HUES6 (cell line): Measurements from ENCODE around the gene ZBTB17.
A peak's percentile ranks its signal among the peaks of the same experiment; 100 is the strongest.
"Not testable (repeated sequence)": the region's sequence is repeated elsewhere in the genome, so short reads cannot be mapped to it uniquely, and the experiment has no call there.

ENCODE experiments used
- H3K27ac ChIP-seq: 2 replicates; pipeline ENCODE4 v1.7.0; 2013; ENCODE audit warnings: low read depth, mild to moderate bottlenecking, low read length, inconsistent platforms
- H3K27me3 ChIP-seq: 2 replicates; pipeline ENCODE4 v1.6.1; 2013; ENCODE audit warnings: low read length; ENCODE audit not compliant: control insufficient read depth, insufficient read depth
- H3K36me3 ChIP-seq: 2 replicates; pipeline ENCODE4 v1.6.1; 2013; ENCODE audit warnings: low read length; ENCODE audit not compliant: control insufficient read depth, insufficient read depth
- H3K4me1 ChIP-seq: 2 replicates; pipeline ENCODE4 v1.6.1; 2013; ENCODE audit warnings: low read length; ENCODE audit not compliant: control insufficient read depth, insufficient read depth
- H3K4me3 ChIP-seq: 2 replicates; pipeline ENCODE4 v1.5.1; 2013; ENCODE audit warnings: low read depth, low read length
- H3K9ac ChIP-seq: one replicate; pipeline ENCODE4 v1.6.1; 2013; ENCODE audit warnings: mild to moderate bottlenecking, low read length
- H3K9me3 ChIP-seq: 2 replicates; pipeline ENCODE4 v1.6.1; 2013; ENCODE audit warnings: low read depth, low read length; ENCODE audit not compliant: control insufficient read depth, insufficient read depth

Gene ZBTB17

GRCh38 chr1:15981679-15982078 lies 5.8 kb upstream of the ZBTB17 start:
- Histone ChIP-seq H3K27me3 (no peaks in the 10 kb centered on the region), H3K4me3 (no peak overlapping the region), H3K36me3 (no peaks in the 10 kb centered on the region), H3K27ac (no peak overlapping the region), H3K9me3 (peaks cover 13% of the 10 kb centered on the region), H3K9ac (no peak overlapping the region), H3K4me1 (no peaks in the 10 kb centered on the region)

GRCh38 chr1:15977947-15978346 lies 2.0 kb upstream of the ZBTB17 start:
- H3K27me3 ChIP-seq, H3K4me3 ChIP-seq, H3K36me3 ChIP-seq, H3K4me1 ChIP-seq, H3K9ac ChIP-seq, H3K27ac ChIP-seq: not testable (repeated sequence)
- peaks cover 10% of the 10 kb centered on the region for H3K9me3 ChIP-seq

- H3K27ac ChIP-seq: no peak overlapping the region
- H3K4me1 ChIP-seq: 0 out of 2 replicates have a peak, but pooled peaks cover 5% of the 10 kb centered on the region
- peak overlapping the region; percentile 67 for H3K9ac ChIP-seq
Observed at GRCh38 chr1:15975358-15975804, 520 bp downstream of the ZBTB17 start.

GRCh38 chr1:15974855-15975254 lies 1.0 kb downstream of the ZBTB17 start:
- Histone ChIP-seq H3K9me3 (peaks cover under 1% of the 10 kb centered on the region; the same call in 1 of the 2 replicates), H3K4me3 (peak overlapping the region; percentile 94), H3K27me3 (no peaks in the 10 kb centered on the region), H3K36me3 (peaks cover 16% of the 10 kb centered on the region), H3K9ac (peak overlapping the region; percentile 67), H3K27ac (no peak overlapping the region), H3K4me1 (0 out of 2 replicates have a peak, but pooled peaks cover 5% of the 10 kb centered on the region)

More at GRCh38 chr1:15975358-15975804, 520 bp downstream of the ZBTB17 start:
- Histone ChIP-seq H3K27me3 (no peaks in the 10 kb centered on the region), H3K9me3 (no peaks in the 10 kb centered on the region; the same call in 1 of the 2 replicates), H3K36me3 (peaks cover 12% of the 10 kb centered on the region), H3K4me3 (peak overlapping the region; percentile 94)

- no peak overlapping the region for H3K9ac ChIP-seq
- H3K4me3 ChIP-seq: no peak overlapping the region
Observed at GRCh38 chr1:15973772-15974171, 2.1 kb downstream of the ZBTB17 start.

GRCh38 chr1:15972409-15972808 lies 3.5 kb downstream of the ZBTB17 start:
- H3K4me3 ChIP-seq: no peak overlapping the region
- no peak overlapping the region for H3K9ac ChIP-seq
- H3K9me3 ChIP-seq: peaks cover 15% of the 10 kb centered on the region
- H3K36me3 ChIP-seq: peaks cover 32% of the 10 kb centered on the region
- no peaks in the 10 kb centered on the region for H3K27me3 ChIP-seq
- H3K4me1 ChIP-seq: 0 out of 2 replicates have a peak, but pooled peaks cover 5% of the 10 kb centered on the region
- no peak overlapping the region for H3K27ac ChIP-seq

More at GRCh38 chr1:15973772-15974171, 2.1 kb downstream of the ZBTB17 start:
- 0 out of 2 replicates have a peak, but pooled peaks cover 5% of the 10 kb centered on the region for H3K4me1 ChIP-seq
- H3K27me3 ChIP-seq: no peaks in the 10 kb centered on the region
- H3K9me3 ChIP-seq: peaks cover 9% of the 10 kb centered on the region
- H3K27ac ChIP-seq: no peak overlapping the region
- peaks cover 24% of the 10 kb centered on the region for H3K36me3 ChIP-seq

- Histone ChIP-seq H3K9me3 (peaks cover 15% of the 10 kb centered on the region), H3K27ac (no peak overlapping the region), H3K27me3 (no peaks in the 10 kb centered on the region), H3K36me3 (peaks cover 32% of the 10 kb centered on the region), H3K4me1 (0 out of 2 replicates have a peak, but pooled peaks cover 5% of the 10 kb centered on the region), H3K4me3 (no peak overlapping the region), H3K9ac (no peak overlapping the region)
Observed at GRCh38 chr1:15970911-15971310, 5.0 kb downstream of the ZBTB17 start.

- Histone ChIP-seq H3K27ac (no peak overlapping the region), H3K9ac (no peak overlapping the region), H3K4me3 (no peak overlapping the region), H3K4me1 (no peaks in the 10 kb centered on the region), H3K27me3 (no peaks in the 10 kb centered on the region), H3K9me3 (peaks cover 15% of the 10 kb centered on the region), H3K36me3 (peaks cover 32% of the 10 kb centered on the region)
Observed at GRCh38 chr1:15969321-15969880, 6.5 kb downstream of the ZBTB17 start.

- Histone ChIP-seq H3K27ac (no peak overlapping the region), H3K4me3 (no peak overlapping the region), H3K4me1 (no peaks in the 10 kb centered on the region; the same call in 1 of the 2 replicates), H3K27me3 (no peaks in the 10 kb centered on the region), H3K36me3 (peaks cover 32% of the 10 kb centered on the region), H3K9ac (no peak overlapping the region), H3K9me3 (peaks cover 15% of the 10 kb centered on the region)
Observed at GRCh38 chr1:15968172-15968571, 7.7 kb downstream of the ZBTB17 start.

GRCh38 chr1:15966956-15967344 lies 9.0 kb downstream of the ZBTB17 start:
- Histone ChIP-seq H3K27me3 (no peaks in the 10 kb centered on the region), H3K9me3 (peaks cover 15% of the 10 kb centered on the region), H3K27ac (no peak overlapping the region), H3K36me3 (peaks cover 25% of the 10 kb centered on the region), H3K4me1 (peaks cover 6% of the 10 kb centered on the region; the same call in 1 of the 2 replicates), H3K9ac (no peak overlapping the region), H3K4me3 (no peak overlapping the region)

- Histone ChIP-seq H3K9me3 (peaks cover 15% of the 10 kb centered on the region), H3K4me1 (peaks cover 12% of the 10 kb centered on the region; the same call in 1 of the 2 replicates), H3K4me3 (no peak overlapping the region), H3K36me3 (peaks cover 20% of the 10 kb centered on the region), H3K27ac (no peak overlapping the region), H3K27me3 (no peaks in the 10 kb centered on the region), H3K9ac (no peak overlapping the region)
Observed at GRCh38 chr1:15966081-15966955, 9.6 kb downstream of the ZBTB17 start.
